KOPT-K1 (cell line): ENCODE measurements around the gene TRANK1.

Experiments used
- H3K27ac ChIP-seq: fragments of 200-600 bp; sonication (generic); 2 replicates; pipeline ENCODE4 v1.5.1; 2016; ENCODE audit warnings: antibody characterized with exemption, mild to moderate bottlenecking, low read depth, low read length; ENCODE audit not compliant: poor library complexity, severe bottlenecking
- H3K36me3 ChIP-seq: fragments of 200-600 bp; sonication (generic); 2 replicates; pipeline ENCODE4 v1.5.1; 2017; ENCODE audit warnings: antibody characterized with exemption, mild to moderate bottlenecking, low read length, moderate library complexity; ENCODE audit not compliant: insufficient read depth
- H3K9me3 ChIP-seq: fragments of 200-600 bp; sonication (generic); 2 replicates; pipeline ENCODE4 v1.5.1; 2017; ENCODE audit warnings: antibody characterized with exemption, low read length, mild to moderate bottlenecking; ENCODE audit not compliant: insufficient read depth, poor library complexity, severe bottlenecking

The TRANK1 gene

GRCh38 chr3:36944641-36945270 lies at the start of gene TRANK1:
Gene TRANK1 (minus strand): TSS chr3:36945054. CDS start chr3:36944809, 245 bp downstream.
- no peaks in the 10 kb centered on the region for H3K36me3 ChIP-seq
- H3K27ac ChIP-seq, result peak within 1 kb of the TSS; percentile 45

GRCh38 chr3:36993326-36994283 lies 48.8 kb upstream of the TRANK1 start, which contains the start of gene MLH1:
Gene MLH1 (plus strand): TSS chr3:36993518. CDS start chr3:36993548, 30 bp downstream.
- Histone ChIP-seq H3K36me3 (peaks cover 70% of the 10 kb centered on the region), H3K9me3 (no peaks in the 10 kb centered on the region), H3K27ac (peak within 1 kb of the TSS; percentile 95)

More at GRCh38 chr3:36944641-36945270, at the start of gene TRANK1:
- H3K9me3 ChIP-seq, result peaks cover 43% of the 10 kb centered on the region

GRCh38 chr3:36992806-36993325 lies 48.0 kb upstream of the TRANK1 start, which contains the start of gene EPM2AIP1:
Gene EPM2AIP1 (minus strand): TSS chr3:36993131. CDS start chr3:36993077, 54 bp downstream.
- Histone ChIP-seq H3K27ac (peak within 1 kb of the TSS; percentile 95), H3K36me3 (peaks cover 67% of the 10 kb centered on the region)

GRCh38 chr3:36991923-36992805 lies 47.3 kb upstream of the TRANK1 start:
- H3K9me3 ChIP-seq, result no peaks in the 10 kb centered on the region
- H3K36me3 ChIP-seq, result peaks cover 66% of the 10 kb centered on the region
- H3K27ac ChIP-seq, result peak overlapping the region; percentile 95

More at GRCh38 chr3:36992806-36993325, 48.0 kb upstream of the TRANK1 start, which contains the start of gene EPM2AIP1:
- H3K9me3 ChIP-seq, result no peaks in the 10 kb centered on the region

- H3K9me3 ChIP-seq, result no peaks in the 10 kb centered on the region
- peaks cover 66% of the 10 kb centered on the region for H3K36me3 ChIP-seq
- H3K27ac ChIP-seq, result peak overlapping the region; percentile 95
Observed at GRCh38 chr3:36991147-36991546, 46.3 kb upstream of the TRANK1 start.

- peak overlapping the region; percentile 34 for H3K27ac ChIP-seq
- peaks cover 69% of the 10 kb centered on the region for H3K36me3 ChIP-seq
- H3K9me3 ChIP-seq, result no peaks in the 10 kb centered on the region
Observed at GRCh38 chr3:36989568-36989967, 44.7 kb upstream of the TRANK1 start.

DNA sequence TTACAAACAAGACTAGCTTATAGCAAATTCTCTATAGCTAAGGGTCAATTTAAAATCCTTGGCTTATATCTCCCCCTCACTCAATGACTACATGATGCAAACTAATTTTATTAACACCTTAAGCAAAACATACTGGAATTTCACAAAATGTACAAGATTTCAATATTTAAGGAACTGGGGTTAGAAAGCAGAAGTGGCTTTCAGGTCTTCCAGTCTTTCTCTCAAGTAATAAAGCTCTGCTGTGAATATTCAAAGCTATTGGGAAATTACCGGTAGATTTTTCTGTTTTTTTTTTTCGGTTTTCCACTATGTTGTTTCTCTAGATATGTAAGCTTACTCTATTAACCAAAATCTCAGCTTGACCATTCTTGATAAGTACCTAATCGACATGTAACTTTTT lies 44.2 kb upstream of the TRANK1 start:
- H3K9me3 ChIP-seq, result no peaks in the 10 kb centered on the region
- peaks cover 74% of the 10 kb centered on the region for H3K36me3 ChIP-seq
- peak overlapping the region; percentile 34 for H3K27ac ChIP-seq

- peaks cover 81% of the 10 kb centered on the region for H3K36me3 ChIP-seq
- peak overlapping the region; percentile 17 for H3K27ac ChIP-seq
- no peaks in the 10 kb centered on the region for H3K9me3 ChIP-seq
Observed at GRCh38 chr3:36988356-36988755, 43.5 kb upstream of the TRANK1 start.

DNA sequence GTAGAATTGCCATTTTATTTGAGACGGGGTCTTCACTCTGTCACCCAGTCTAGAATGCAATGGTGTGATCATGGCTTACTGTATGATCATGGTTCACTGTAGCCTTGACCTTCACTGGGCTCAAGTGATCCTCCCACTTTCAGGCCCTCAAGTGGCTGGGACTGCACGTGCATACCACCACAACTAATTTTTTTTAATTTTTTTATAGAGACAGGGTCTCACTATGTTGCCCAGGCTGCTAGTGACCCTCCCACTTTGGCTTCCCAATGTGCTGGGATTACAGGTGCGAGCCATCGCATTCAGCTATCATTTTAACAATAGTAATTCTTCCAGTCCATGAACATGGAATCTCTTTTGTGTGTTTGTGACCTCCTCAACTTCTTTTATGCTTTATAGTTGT lies 36.2 kb upstream of the TRANK1 start:
- no peak overlapping the region for H3K27ac ChIP-seq
- H3K36me3 ChIP-seq, result peaks cover 52% of the 10 kb centered on the region
- H3K9me3 ChIP-seq, result peaks cover 6% of the 10 kb centered on the region

- H3K36me3 ChIP-seq, result no peaks in the 10 kb centered on the region
- peak overlapping the region; percentile 29 for H3K27ac ChIP-seq
- no peaks in the 10 kb centered on the region for H3K9me3 ChIP-seq
Observed at GRCh38 chr3:36973139-36973538, 28.3 kb upstream of the TRANK1 start.

- Histone ChIP-seq H3K27ac (no peak overlapping the region), H3K36me3 (no peaks in the 10 kb centered on the region), H3K9me3 (no peaks in the 10 kb centered on the region)
Observed at GRCh38 chr3:36972163-36972562, 27.3 kb upstream of the TRANK1 start.

- Histone ChIP-seq H3K36me3 (no peaks in the 10 kb centered on the region), H3K27ac (peak overlapping the region; percentile 54), H3K9me3 (no peaks in the 10 kb centered on the region)
Observed at GRCh38 chr3:36969540-36970432, 24.9 kb upstream of the TRANK1 start.

- Histone ChIP-seq H3K36me3 (no peaks in the 10 kb centered on the region), H3K9me3 (no peaks in the 10 kb centered on the region), H3K27ac (peak overlapping the region; percentile 54)
Observed at GRCh38 chr3:36969085-36969484, 24.2 kb upstream of the TRANK1 start.
